ENCODE data around the gene SHQ1.

SHQ1 gene

DNA sequence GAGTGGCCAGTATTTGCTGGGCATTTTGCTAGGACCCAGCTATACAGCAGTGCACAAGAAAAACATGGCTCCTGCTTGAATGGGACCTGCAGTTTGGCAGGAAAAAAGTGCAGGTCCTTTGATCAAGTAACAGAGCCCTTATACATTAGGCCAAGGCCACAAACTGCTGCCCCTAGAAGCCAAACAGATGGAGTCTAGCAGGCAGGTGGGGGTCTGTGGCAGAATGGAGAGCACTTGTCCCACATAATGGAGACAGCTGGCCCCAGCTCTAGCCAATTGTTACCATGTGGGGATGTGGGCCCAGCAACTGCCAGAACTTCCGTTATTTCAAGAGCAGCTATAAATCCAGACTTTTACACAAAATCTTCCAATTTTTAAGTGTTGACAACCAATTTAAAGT, 79.3 kb downstream of the SHQ1 start:
- Histone ChIP-seq H3K27me3 (ENCODE audit: insufficient read depth, low read length) (no peaks in the 10 kb centered on the region), H3K27ac (ENCODE audit: low read depth, low read length, poor library complexity, severe bottlenecking) (no peak overlapping the region), H3K4me1 (ENCODE audit: insufficient read depth, low read length, severe bottlenecking) (no peaks in the 10 kb centered on the region), H3K79me2 (ENCODE audit: insufficient read depth, low read length) (no peaks in the 10 kb centered on the region), H3K4me3 (ENCODE audit: low read depth, low read length, poor library complexity, severe bottlenecking) (no peak overlapping the region), H3K4me2 (ENCODE audit: low read length) (no peak overlapping the region), H2AFZ (ENCODE audit: low read length) (no peak overlapping the region), H3K9me3 (ENCODE audit: low read length) (no peaks in the 10 kb centered on the region), H4K20me1 (ENCODE audit: insufficient read depth, low read length) (no peaks in the 10 kb centered on the region), H3K36me3 (ENCODE audit: insufficient read depth, low read length) (0 out of 2 replicates have a peak, but pooled peaks cover 7% of the 10 kb centered on the region), H3F3A (ENCODE audit: insufficient read depth, low read length) (no peaks in the 10 kb centered on the region), H3K9me2 (ENCODE audit: low read depth, low read length) (no peaks in the 10 kb centered on the region), H3K9ac (ENCODE audit: low read length) (no peak overlapping the region)
- TF ChIP-seq, protein P1, sequence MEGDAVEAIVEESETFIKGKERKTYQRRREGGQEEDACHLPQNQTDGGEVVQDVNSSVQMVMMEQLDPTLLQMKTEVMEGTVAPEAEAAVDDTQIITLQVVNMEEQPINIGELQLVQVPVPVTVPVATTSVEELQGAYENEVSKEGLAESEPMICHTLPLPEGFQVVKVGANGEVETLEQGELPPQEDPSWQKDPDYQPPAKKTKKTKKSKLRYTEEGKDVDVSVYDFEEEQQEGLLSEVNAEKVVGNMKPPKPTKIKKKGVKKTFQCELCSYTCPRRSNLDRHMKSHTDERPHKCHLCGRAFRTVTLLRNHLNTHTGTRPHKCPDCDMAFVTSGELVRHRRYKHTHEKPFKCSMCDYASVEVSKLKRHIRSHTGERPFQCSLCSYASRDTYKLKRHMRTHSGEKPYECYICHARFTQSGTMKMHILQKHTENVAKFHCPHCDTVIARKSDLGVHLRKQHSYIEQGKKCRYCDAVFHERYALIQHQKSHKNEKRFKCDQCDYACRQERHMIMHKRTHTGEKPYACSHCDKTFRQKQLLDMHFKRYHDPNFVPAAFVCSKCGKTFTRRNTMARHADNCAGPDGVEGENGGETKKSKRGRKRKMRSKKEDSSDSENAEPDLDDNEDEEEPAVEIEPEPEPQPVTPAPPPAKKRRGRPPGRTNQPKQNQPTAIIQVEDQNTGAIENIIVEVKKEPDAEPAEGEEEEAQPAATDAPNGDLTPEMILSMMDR (IDR thresholded peaks at IDR 0.05; ENCODE audit: low read length) = no peak
- TF ChIP-seq EZH2 (IDR thresholded peaks at IDR 0.05; ENCODE audit: borderline replicate concordance, low read length) = no peak

DNA sequence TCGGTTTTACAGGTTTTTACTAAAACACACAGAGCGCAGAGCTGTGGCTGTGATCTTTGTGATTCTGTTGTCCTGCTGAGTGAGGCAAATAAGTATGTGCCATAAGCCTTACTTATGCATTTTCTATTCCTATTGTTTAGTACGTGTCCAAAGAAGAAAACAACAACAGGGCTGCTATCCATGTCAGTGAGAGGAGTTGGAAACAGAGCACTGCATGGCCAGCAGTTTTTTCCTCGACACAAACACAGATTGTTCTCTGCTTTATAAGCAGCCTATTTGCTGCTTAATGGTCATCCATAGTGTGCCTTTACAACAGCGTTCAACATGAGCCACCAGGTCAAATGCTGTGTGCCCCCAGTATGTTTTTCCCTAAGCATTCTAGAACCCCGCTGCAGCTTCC, 79.8 kb downstream of the SHQ1 start:
- H3K9me3 ChIP-seq (ENCODE audit: low read length) = no peaks in the 10 kb centered on the region
- no peak overlapping the region for H3K9ac ChIP-seq (ENCODE audit: low read length)
- no peaks in the 10 kb centered on the region for H3K4me1 ChIP-seq (ENCODE audit: insufficient read depth, low read length, severe bottlenecking)
- H3K27me3 ChIP-seq (ENCODE audit: insufficient read depth, low read length) = no peaks in the 10 kb centered on the region
- H3K79me2 ChIP-seq (ENCODE audit: insufficient read depth, low read length) = no peaks in the 10 kb centered on the region
- no peak overlapping the region for H2AFZ ChIP-seq (ENCODE audit: low read length)
- H3K4me3 ChIP-seq (ENCODE audit: low read depth, low read length, poor library complexity, severe bottlenecking) = no peak overlapping the region
- no peaks in the 10 kb centered on the region for H3F3A ChIP-seq (ENCODE audit: insufficient read depth, low read length)
- H3K27ac ChIP-seq (ENCODE audit: low read depth, low read length, poor library complexity, severe bottlenecking) = no peak overlapping the region
- H3K9me2 ChIP-seq (ENCODE audit: low read depth, low read length) = no peaks in the 10 kb centered on the region
- H4K20me1 ChIP-seq (ENCODE audit: insufficient read depth, low read length) = no peaks in the 10 kb centered on the region
- TF ChIP-seq EZH2 (IDR thresholded peaks at IDR 0.05; ENCODE audit: borderline replicate concordance, low read length) = no peak
- TF ChIP-seq, protein P1 (IDR thresholded peaks at IDR 0.05; ENCODE audit: low read length) = no peak
- no peak overlapping the region for H3K4me2 ChIP-seq (ENCODE audit: low read length)
- 0 out of 2 replicates have a peak, but pooled peaks cover 7% of the 10 kb centered on the region for H3K36me3 ChIP-seq (ENCODE audit: insufficient read depth, low read length)

GRCh38 chr3:72768006-72768441, 80.2 kb downstream of the SHQ1 start:
- Histone ChIP-seq H3K9ac (ENCODE audit: low read length) (no peak overlapping the region), H3F3A (ENCODE audit: insufficient read depth, low read length) (no peaks in the 10 kb centered on the region), H3K4me3 (ENCODE audit: low read depth, low read length, poor library complexity, severe bottlenecking) (no peak overlapping the region), H3K36me3 (ENCODE audit: insufficient read depth, low read length) (0 out of 2 replicates have a peak, but pooled peaks cover 7% of the 10 kb centered on the region), H3K4me2 (ENCODE audit: low read length) (no peak overlapping the region), H3K27ac (ENCODE audit: low read depth, low read length, poor library complexity, severe bottlenecking) (no peak overlapping the region), H3K27me3 (ENCODE audit: insufficient read depth, low read length) (no peaks in the 10 kb centered on the region), H2AFZ (ENCODE audit: low read length) (no peak overlapping the region), H3K79me2 (ENCODE audit: insufficient read depth, low read length) (no peaks in the 10 kb centered on the region), H3K9me3 (ENCODE audit: low read length) (no peaks in the 10 kb centered on the region), H4K20me1 (ENCODE audit: insufficient read depth, low read length) (no peaks in the 10 kb centered on the region), H3K9me2 (ENCODE audit: low read depth, low read length) (no peaks in the 10 kb centered on the region), H3K4me1 (ENCODE audit: insufficient read depth, low read length, severe bottlenecking) (no peaks in the 10 kb centered on the region)
- TF ChIP-seq EZH2 (IDR thresholded peaks at IDR 0.05; ENCODE audit: borderline replicate concordance, low read length) = no peak
- TF ChIP-seq, protein P1 (IDR thresholded peaks at IDR 0.05; ENCODE audit: low read length) = no peak
